ENCODE results near the gene SCNN1G. TPM values are rescaled to one million over a fixed set of nuclear protein-coding genes. Genes with fewer than 3 reads are reported as not detected.

Gene SCNN1G
- total and polyA plus RNA-seq, 9 donors = 0.02 to 2.6 (median 0.47) TPM; not detected in 4

- TF ChIP-seq CTCF (IDR thresholded peaks at IDR 0.05) = no peak
- no peak for TF ChIP-seq POLR2A (IDR thresholded peaks at IDR 0.05)
- TF ChIP-seq EP300 (IDR thresholded peaks at IDR 0.05) = no peak
- 46 to 54% (median 50%) methylated on average over 3 of the region's 3 CpGs for WGBS, 3 donors
- DNase-seq = no peak
- H3K9me3 ChIP-seq = no peaks in the 10 kb centered on the region
- no peaks in the 10 kb centered on the region for H3K4me1 ChIP-seq (ENCODE audit: insufficient read depth)
- no peaks in the 10 kb centered on the region for H3K36me3 ChIP-seq
- intact Hi-C loops (cut with DNase I) = no loop called here
- no peak overlapping the region for H3K4me3 ChIP-seq
- H3K27me3 ChIP-seq = no peaks in the 10 kb centered on the region
- no peak overlapping the region for H3K27ac ChIP-seq
Observed at GRCh38 chr16:23156110-23156509, 26.4 kb upstream of the SCNN1G start.

- Histone ChIP-seq H3K4me1 (ENCODE audit: insufficient read depth) (no peaks in the 10 kb centered on the region), H3K27me3 (no peaks in the 10 kb centered on the region), H3K9me3 (no peaks in the 10 kb centered on the region), H3K27ac (no peak overlapping the region), H3K4me3 (no peak overlapping the region), H3K36me3 (no peaks in the 10 kb centered on the region)
- no peak for TF ChIP-seq EP300 (IDR thresholded peaks at IDR 0.05)
- TF ChIP-seq CTCF (IDR thresholded peaks at IDR 0.05) = no peak
- TF ChIP-seq POLR2A (IDR thresholded peaks at IDR 0.05) = no peak
- intact Hi-C loops (cut with DNase I) = no loop called here
- DNase-seq = no peak
- WGBS, 3 donors = 41 to 58% (median 57%) methylated on average over 1 of the region's 1 CpG
Observed at GRCh38 chr16:23156946-23157460, 25.5 kb upstream of the SCNN1G start.

GRCh38 chr16:23158114-23158513, 24.4 kb upstream of the SCNN1G start:
- Histone ChIP-seq H3K9me3 (no peaks in the 10 kb centered on the region), H3K4me1 (ENCODE audit: insufficient read depth) (no peaks in the 10 kb centered on the region), H3K27ac (no peak overlapping the region), H3K36me3 (no peaks in the 10 kb centered on the region), H3K27me3 (no peaks in the 10 kb centered on the region), H3K4me3 (no peak overlapping the region)
- no peak for DNase-seq
- intact Hi-C loops (cut with DNase I) = no loop called here
- TF ChIP-seq CTCF (IDR thresholded peaks at IDR 0.05) (no peak), POLR2A (IDR thresholded peaks at IDR 0.05) (no peak), EP300 (IDR thresholded peaks at IDR 0.05) (no peak)
- 91 to 92% (median 92%) methylated on average over 6 of the region's 6 CpGs for WGBS, 3 donors

GRCh38 chr16:23160082-23160481, 22.5 kb upstream of the SCNN1G start:
- TF ChIP-seq POLR2A (IDR thresholded peaks at IDR 0.05) (no peak), CTCF (IDR thresholded peaks at IDR 0.05) (no peak)
- 61 to 68% (median 61%) methylated on average over 4 of the region's 4 CpGs for WGBS, 3 donors
- intact Hi-C loops (cut with DNase I) = no loop called here
- Histone ChIP-seq H3K36me3 (no peaks in the 10 kb centered on the region), H3K27me3 (no peaks in the 10 kb centered on the region), H3K9me3 (no peaks in the 10 kb centered on the region), H3K27ac (no peak overlapping the region), H3K4me1 (ENCODE audit: insufficient read depth) (no peaks in the 10 kb centered on the region), H3K4me3 (no peak overlapping the region)
- no peak for DNase-seq

Data from ovary (tissue), 9 donors.